Measurements from ENCODE around the gene VCAM1.

DNA sequence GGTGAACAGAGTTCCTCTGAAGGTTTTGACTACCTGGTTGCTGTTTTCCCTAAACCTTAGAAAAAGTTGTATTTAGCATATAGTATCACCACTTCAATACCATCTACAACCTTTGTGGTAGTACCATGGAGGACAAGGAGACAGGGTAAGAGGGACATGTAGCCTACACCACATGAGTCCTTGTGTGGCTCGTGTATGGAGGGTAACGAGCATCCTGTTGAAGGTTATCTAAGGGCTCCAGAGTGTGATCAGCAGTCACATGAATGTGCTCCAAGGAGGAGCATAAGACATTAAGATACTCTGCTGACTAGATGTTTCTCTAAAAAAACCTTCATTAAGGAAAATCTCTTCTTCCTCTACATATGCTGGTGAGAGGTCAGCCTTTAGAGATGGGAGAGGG is 67.3 kb downstream of the VCAM1 start:
- TF ChIP-seq, protein P1, sequence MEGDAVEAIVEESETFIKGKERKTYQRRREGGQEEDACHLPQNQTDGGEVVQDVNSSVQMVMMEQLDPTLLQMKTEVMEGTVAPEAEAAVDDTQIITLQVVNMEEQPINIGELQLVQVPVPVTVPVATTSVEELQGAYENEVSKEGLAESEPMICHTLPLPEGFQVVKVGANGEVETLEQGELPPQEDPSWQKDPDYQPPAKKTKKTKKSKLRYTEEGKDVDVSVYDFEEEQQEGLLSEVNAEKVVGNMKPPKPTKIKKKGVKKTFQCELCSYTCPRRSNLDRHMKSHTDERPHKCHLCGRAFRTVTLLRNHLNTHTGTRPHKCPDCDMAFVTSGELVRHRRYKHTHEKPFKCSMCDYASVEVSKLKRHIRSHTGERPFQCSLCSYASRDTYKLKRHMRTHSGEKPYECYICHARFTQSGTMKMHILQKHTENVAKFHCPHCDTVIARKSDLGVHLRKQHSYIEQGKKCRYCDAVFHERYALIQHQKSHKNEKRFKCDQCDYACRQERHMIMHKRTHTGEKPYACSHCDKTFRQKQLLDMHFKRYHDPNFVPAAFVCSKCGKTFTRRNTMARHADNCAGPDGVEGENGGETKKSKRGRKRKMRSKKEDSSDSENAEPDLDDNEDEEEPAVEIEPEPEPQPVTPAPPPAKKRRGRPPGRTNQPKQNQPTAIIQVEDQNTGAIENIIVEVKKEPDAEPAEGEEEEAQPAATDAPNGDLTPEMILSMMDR (IDR thresholded peaks at IDR 0.05 in 8 of 11, conservative IDR thresholded peaks at IDR 0.05 in 3 of 11): no peak
- TF ChIP-seq POLR2A (IDR thresholded peaks at IDR 0.05): no peak

Measured in spleen (tissue), 7 donors.